Choroid plexus epithelial cell (primary cell): ENCODE measurements around the gene ATG3.

ENCODE experiments used
- DNase-seq: peaks from one replicate; pipeline ENCODE4 v3.0.0-alpha.2; 2010; ENCODE audit warnings: low read depth
- H3K4me3 ChIP-seq: 2 replicates; pipeline ENCODE4 v1.5.1; 2011; ENCODE audit warnings: low read depth, mild to moderate bottlenecking, control low read depth, low read length, moderate library complexity
- CTCF ChIP-seq: conservative IDR thresholded peaks from 2 replicates; pipeline ENCODE4 v1.5.1; 2011; ENCODE audit warnings: low read depth, mild to moderate bottlenecking, control low read depth, inconsistent platforms, low read length, moderate library complexity

The ATG3 gene

GRCh38 chr3:112491373-112491772, 70.4 kb downstream of the ATG3 start:
- H3K4me3 ChIP-seq = no peak overlapping the region
- TF ChIP-seq CTCF = no peak
- DNase-seq = no peak

- TF ChIP-seq CTCF = no peak
- no peak overlapping the region for H3K4me3 ChIP-seq
- DNase-seq = no peak
Observed at GRCh38 chr3:112489674-112490479, 71.9 kb downstream of the ATG3 start.

- TF ChIP-seq CTCF = no peak
- no peak overlapping the region for H3K4me3 ChIP-seq
- peak; percentile 74 for DNase-seq
Observed at GRCh38 chr3:112486811-112487505, 74.8 kb downstream of the ATG3 start.

- H3K4me3 ChIP-seq = no peak overlapping the region
- no peak for DNase-seq
- TF ChIP-seq CTCF = no peak
Observed at GRCh38 chr3:112484352-112484751, 77.4 kb downstream of the ATG3 start.

- TF ChIP-seq CTCF = no peak
- DNase-seq = no peak
- no peak overlapping the region for H3K4me3 ChIP-seq
Observed at GRCh38 chr3:112482675-112483074, 79.1 kb downstream of the ATG3 start.
